SU-DHL-6 (cell line): ENCODE measurements around the gene GALNT16.

Experiments
- H2AFZ ChIP-seq: fragments of 200-600 bp; sonication (generic); 2 replicates; pipeline ENCODE4 v1.6.1; 2014; ENCODE audit warnings: low read depth, mild to moderate bottlenecking, moderate library complexity, mixed read lengths, antibody characterized with exemption, low read length; ENCODE audit not compliant: severe bottlenecking
- H3F3A ChIP-seq: fragments of 200-600 bp; shearing (Covaris generic); 2 replicates; pipeline ENCODE4 v1.6.0; 2016; ENCODE audit warnings: antibody characterized with exemption, mild to moderate bottlenecking; ENCODE audit not compliant: insufficient read depth
- H3K27ac ChIP-seq: fragments of 200-600 bp; sonication (generic); 2 replicates; pipeline ENCODE4 v1.5.1; 2016; ENCODE audit warnings: low read depth, mild to moderate bottlenecking, low read length, moderate library complexity, mixed read lengths
- H3K27me3 ChIP-seq: fragments of 200-600 bp; sonication (generic), shearing (Covaris generic); 2 replicates; pipeline ENCODE4 v1.6.0; 2014; ENCODE audit warnings: mild to moderate bottlenecking, low read length
- H3K36me3 ChIP-seq: fragments of 200-600 bp; sonication (generic); 2 replicates; pipeline ENCODE4 v1.6.1; 2014; ENCODE audit warnings: mild to moderate bottlenecking, low read length, mixed read lengths
- H3K4me2 ChIP-seq: fragments of 300-600, 200-600 bp; shearing (Covaris generic), sonication (generic); 2 replicates; pipeline ENCODE4 v1.6.0; 2014; ENCODE audit warnings: low read length, low read depth, mild to moderate bottlenecking; ENCODE audit not compliant: poor library complexity, severe bottlenecking
- H3K4me3 ChIP-seq: fragments of 200-600 bp; sonication (generic); 2 replicates; pipeline ENCODE4 v1.5.1; 2014; ENCODE audit warnings: antibody characterized with exemption, low read length, mild to moderate bottlenecking, mixed read lengths; ENCODE audit not compliant: insufficient read depth, poor library complexity, severe bottlenecking
- H3K79me2 ChIP-seq: fragments of 200-600 bp; sonication (generic); 2 replicates; pipeline ENCODE4 v1.6.1; 2014; ENCODE audit warnings: mild to moderate bottlenecking, low read length, moderate library complexity; ENCODE audit not compliant: insufficient read depth
- H3K9ac ChIP-seq: fragments of 200-600 bp; sonication (generic); 2 replicates; pipeline ENCODE4 v1.7.0; 2014; ENCODE audit warnings: mild to moderate bottlenecking, low read length
- H3K9me2 ChIP-seq: fragments of 200-600 bp; sonication (generic); replicated peaks from 2 replicates; pipeline ENCODE4 v1.6.1; 2014; ENCODE audit warnings: low read length; ENCODE audit not compliant: insufficient read depth
- H3K9me3 ChIP-seq: fragments of 200-600 bp; sonication (generic); 2 replicates; pipeline ENCODE4 v1.6.1; 2014; ENCODE audit warnings: low read length, mixed read lengths; ENCODE audit not compliant: insufficient read depth
- H4K20me1 ChIP-seq: fragments of 200-600 bp; sonication (generic); 2 replicates; pipeline ENCODE4 v1.6.1; 2014; ENCODE audit warnings: low read depth, mild to moderate bottlenecking, antibody characterized with exemption, low read length, moderate library complexity, mixed read lengths
- CTCF ChIP-seq: fragments of 200-600 bp; sonication (generic); IDR thresholded peaks from one replicate; pipeline ENCODE4 v1.5.1; 2017; ENCODE audit warnings: antibody characterized with exemption, mild to moderate bottlenecking, low read length, moderate library complexity; ENCODE audit not compliant: insufficient read depth, poor library complexity, severe bottlenecking
- EZH2phosphoT487 ChIP-seq: fragments of 200-600 bp; sonication (generic), shearing (Covaris generic); conservative IDR thresholded peaks from 2 replicates; pipeline ENCODE4 v1.6.1; 2018; ENCODE audit warnings: mild to moderate bottlenecking, antibody characterized with exemption, low read length, moderate library complexity, mixed read lengths

GALNT16 gene

DNA sequence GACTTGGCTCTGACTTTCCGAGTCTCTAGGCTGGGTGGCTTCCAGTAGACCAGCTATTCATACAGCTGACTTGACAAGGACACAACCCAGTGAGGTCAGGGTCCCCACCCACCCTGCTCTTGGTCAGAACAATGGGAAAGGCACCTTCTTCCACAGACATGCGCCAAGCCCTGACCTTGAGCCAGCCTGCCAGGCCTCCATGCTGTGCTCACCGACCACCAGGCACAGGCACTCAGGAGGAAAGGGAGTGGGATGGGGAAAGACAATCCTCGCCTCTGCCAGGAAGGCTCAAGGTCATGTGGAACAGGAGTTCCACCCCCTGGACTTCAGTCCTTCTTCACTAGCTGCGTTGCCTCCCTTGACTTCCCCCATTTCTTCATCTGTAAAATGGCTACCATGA is 31.4 kb downstream of the GALNT16 start:
- H3K9me2 ChIP-seq = no peaks in the 10 kb centered on the region
- H3K9me3 ChIP-seq = no peaks in the 10 kb centered on the region
- H3K4me3 ChIP-seq = no peak overlapping the region
- no peak overlapping the region for H2AFZ ChIP-seq
- TF ChIP-seq CTCF = no peak
- TF ChIP-seq EZH2phosphoT487 = no peak
- no peaks in the 10 kb centered on the region for H3F3A ChIP-seq
- no peaks in the 10 kb centered on the region for H3K27me3 ChIP-seq
- H3K9ac ChIP-seq = no peak overlapping the region
- no peak overlapping the region for H3K27ac ChIP-seq
- no peaks in the 10 kb centered on the region for H3K79me2 ChIP-seq
- no peak overlapping the region for H3K4me2 ChIP-seq
- no peaks in the 10 kb centered on the region for H3K36me3 ChIP-seq
- H4K20me1 ChIP-seq = no peaks in the 10 kb centered on the region

DNA sequence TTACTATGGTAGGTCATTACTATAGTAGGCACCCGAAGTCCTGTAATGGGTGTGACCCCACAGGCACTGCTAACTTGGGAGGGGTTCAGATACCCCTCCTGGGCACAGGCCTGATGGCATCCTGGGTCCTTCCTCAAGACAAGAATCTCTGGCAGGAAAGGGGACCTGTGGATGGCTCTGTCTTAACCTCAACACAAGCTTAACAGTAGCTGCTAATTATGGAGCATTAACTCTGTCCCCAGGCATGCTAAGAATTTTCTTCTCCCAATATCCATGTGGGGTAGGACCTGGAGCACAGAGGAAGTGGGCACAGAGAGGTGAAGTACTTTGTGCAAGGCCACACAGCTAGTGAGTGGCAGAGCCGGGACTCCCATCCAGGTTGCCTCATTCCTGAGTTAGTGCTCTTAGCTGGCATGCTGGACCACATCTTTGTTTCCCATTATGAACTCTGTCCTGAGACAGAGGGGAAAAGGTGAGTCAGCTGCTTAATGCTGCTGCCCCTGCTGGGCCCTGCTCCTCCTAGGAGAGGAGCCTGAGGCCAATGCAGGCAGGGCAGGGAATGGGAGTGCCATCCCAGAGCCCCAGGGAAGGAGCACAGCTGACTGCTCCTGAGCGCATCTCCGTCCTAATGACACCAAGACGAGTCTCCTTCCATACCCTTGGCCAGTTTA is 32.1 kb downstream of the GALNT16 start:
- Histone ChIP-seq H3K27me3 (no peaks in the 10 kb centered on the region), H3K4me3 (no peak overlapping the region), H2AFZ (no peak overlapping the region), H3F3A (no peaks in the 10 kb centered on the region), H3K9me2 (no peaks in the 10 kb centered on the region), H3K4me2 (no peak overlapping the region), H3K79me2 (no peaks in the 10 kb centered on the region), H4K20me1 (no peaks in the 10 kb centered on the region), H3K9me3 (no peaks in the 10 kb centered on the region), H3K36me3 (no peaks in the 10 kb centered on the region), H3K27ac (no peak overlapping the region), H3K9ac (no peak overlapping the region)
- TF ChIP-seq CTCF (no peak), EZH2phosphoT487 (no peak)

- no peaks in the 10 kb centered on the region for H3K36me3 ChIP-seq
- TF ChIP-seq CTCF = no peak
- TF ChIP-seq EZH2phosphoT487 = no peak
These were observed 38.4 kb downstream of the GALNT16 start for GRCh38 chr14:69298131-69299071.

More at GRCh38 chr14:69298131-69299071, 38.4 kb downstream of the GALNT16 start:
- no peak overlapping the region for H3K4me3 ChIP-seq
- H3F3A ChIP-seq = no peaks in the 10 kb centered on the region
- H3K9me3 ChIP-seq = no peaks in the 10 kb centered on the region
- no peaks in the 10 kb centered on the region for H3K27me3 ChIP-seq
- no peak overlapping the region for H3K27ac ChIP-seq
- H3K79me2 ChIP-seq = no peaks in the 10 kb centered on the region
- no peaks in the 10 kb centered on the region for H4K20me1 ChIP-seq
- H3K4me2 ChIP-seq = no peak overlapping the region
- H3K9me2 ChIP-seq = no peaks in the 10 kb centered on the region
- H2AFZ ChIP-seq = no peak overlapping the region
- no peak overlapping the region for H3K9ac ChIP-seq
